Right atrium auricular region (tissue), 2 donors: Measurements from ENCODE around the gene SPART. TPM values are rescaled to one million over a fixed set of nuclear protein-coding genes. Genes with fewer than 3 reads are reported as not detected.
"Not testable (repeated sequence)": the region's sequence is repeated elsewhere in the genome, so short reads cannot be mapped to it uniquely, and the experiment has no call there.

ENCODE experiments used
- DNase-seq: peaks from one replicate; pipeline ENCODE4 v3.0.0-alpha.2; 2019; ENCODE audit warnings: low spot score
- H3K27ac ChIP-seq, 2 donors: fragments of 200-600 bp; sonication (generic); 1 replicate in 1 of 2; 2 replicates in 1 of 2; pipeline ENCODE4 v1.5.1; 2016 to 2019
- H3K27me3 ChIP-seq, 2 donors: fragments of 200-600 bp; sonication (generic); one replicate each; pipeline versions ENCODE4 v1.5.1 to v1.6.0; 2017 to 2019
- H3K36me3 ChIP-seq: fragments of 200-600 bp; sonication (generic); one replicate; pipeline ENCODE4 v1.5.1; 2016
- H3K4me1 ChIP-seq, 2 donors: fragments of 200-600 bp; sonication (generic); one replicate each; pipeline versions ENCODE4 v1.5.1 to v1.6.0; 2017 to 2019
- H3K4me3 ChIP-seq, 2 donors: fragments of 200-600 bp; sonication (generic); 1 replicate in 1 of 2; 2 replicates in 1 of 2; pipeline ENCODE4 v1.5.1; 2017 to 2019; ENCODE audit warnings: mild to moderate bottlenecking in 1 of 2, moderate library complexity in 1 of 2
- H3K9me3 ChIP-seq, 2 donors: fragments of 200-600 bp; sonication (generic); one replicate each; pipeline ENCODE4 v1.5.1; 2019
- total RNA-seq, 2 donors: library from RNA; depleted of rRNA; stranded (reverse); fragments of >200 nt; gene quantifications; one replicate each; pipeline ENCODE4 v1.1.0, GENCODE V29; 2016
- TF ChIP-seq, protein P1 (sequence below), 2 donors: fragments of 200-600 bp; sonication (generic); IDR thresholded peaks; one replicate each; pipeline ENCODE4 v1.5.1; 2019; ENCODE audit warnings: antibody characterized with exemption in 2 of 2

The SPART gene
- total RNA-seq, 2 donors from 2014 or later: 34.1 to 36.3 TPM

DNA sequence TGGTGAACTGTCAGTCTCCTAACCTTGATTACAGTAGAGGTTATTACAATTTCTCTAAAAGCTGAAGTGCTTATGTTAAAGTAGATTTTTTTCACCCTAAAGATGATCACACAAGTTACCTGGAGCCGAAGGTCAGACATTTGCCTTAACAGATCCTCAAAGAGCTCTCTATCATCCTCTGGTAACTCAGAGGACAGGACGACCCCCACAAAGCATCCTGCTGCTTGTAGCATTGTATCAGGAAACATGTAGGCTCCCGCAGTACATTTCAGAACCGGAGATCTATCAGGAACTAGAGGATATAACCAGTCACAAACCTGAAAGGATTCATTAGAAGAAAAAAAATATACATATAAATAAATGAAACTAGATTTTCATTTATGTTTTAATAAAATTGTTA lies 14.9 kb downstream of the SPART start:
- no peak for DNase-seq
- TF ChIP-seq, protein P1, sequence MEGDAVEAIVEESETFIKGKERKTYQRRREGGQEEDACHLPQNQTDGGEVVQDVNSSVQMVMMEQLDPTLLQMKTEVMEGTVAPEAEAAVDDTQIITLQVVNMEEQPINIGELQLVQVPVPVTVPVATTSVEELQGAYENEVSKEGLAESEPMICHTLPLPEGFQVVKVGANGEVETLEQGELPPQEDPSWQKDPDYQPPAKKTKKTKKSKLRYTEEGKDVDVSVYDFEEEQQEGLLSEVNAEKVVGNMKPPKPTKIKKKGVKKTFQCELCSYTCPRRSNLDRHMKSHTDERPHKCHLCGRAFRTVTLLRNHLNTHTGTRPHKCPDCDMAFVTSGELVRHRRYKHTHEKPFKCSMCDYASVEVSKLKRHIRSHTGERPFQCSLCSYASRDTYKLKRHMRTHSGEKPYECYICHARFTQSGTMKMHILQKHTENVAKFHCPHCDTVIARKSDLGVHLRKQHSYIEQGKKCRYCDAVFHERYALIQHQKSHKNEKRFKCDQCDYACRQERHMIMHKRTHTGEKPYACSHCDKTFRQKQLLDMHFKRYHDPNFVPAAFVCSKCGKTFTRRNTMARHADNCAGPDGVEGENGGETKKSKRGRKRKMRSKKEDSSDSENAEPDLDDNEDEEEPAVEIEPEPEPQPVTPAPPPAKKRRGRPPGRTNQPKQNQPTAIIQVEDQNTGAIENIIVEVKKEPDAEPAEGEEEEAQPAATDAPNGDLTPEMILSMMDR (IDR thresholded peaks at IDR 0.05): no peak
- H3K36me3 ChIP-seq: peaks cover 36% of the 10 kb centered on the region
- H3K27ac ChIP-seq: no peak overlapping the region
- H3K9me3 ChIP-seq: no peaks in the 10 kb centered on the region
- no peak overlapping the region for H3K4me3 ChIP-seq
- H3K27me3 ChIP-seq: no peaks in the 10 kb centered on the region
- peaks cover 0 to 18% of the 10 kb centered on the region in 2 donors for H3K4me1 ChIP-seq

DNA sequence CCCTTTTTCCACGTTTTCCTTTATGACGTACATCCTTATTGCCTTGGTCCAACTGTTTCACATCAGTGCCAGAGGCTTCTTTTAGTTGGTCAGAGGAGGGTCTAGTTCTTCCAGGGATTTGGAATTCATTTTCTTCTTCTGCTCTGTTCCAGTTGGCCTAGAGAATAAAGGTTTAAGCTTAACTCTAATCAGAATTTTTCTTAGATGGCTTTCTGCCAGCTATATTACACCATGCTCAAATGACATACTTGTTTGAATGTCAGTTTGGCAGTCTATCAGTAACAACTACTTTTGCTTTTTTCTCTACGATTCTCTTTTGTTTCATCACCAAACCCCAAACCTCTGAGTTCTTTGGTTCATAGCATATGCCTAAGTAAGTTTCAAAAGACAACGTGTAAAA lies 16.8 kb downstream of the SPART start:
- no peak for DNase-seq
- Histone ChIP-seq H3K4me1 (peaks cover 0 to 18% of the 10 kb centered on the region in 2 donors), H3K9me3 (no peaks in the 10 kb centered on the region)

DNA sequence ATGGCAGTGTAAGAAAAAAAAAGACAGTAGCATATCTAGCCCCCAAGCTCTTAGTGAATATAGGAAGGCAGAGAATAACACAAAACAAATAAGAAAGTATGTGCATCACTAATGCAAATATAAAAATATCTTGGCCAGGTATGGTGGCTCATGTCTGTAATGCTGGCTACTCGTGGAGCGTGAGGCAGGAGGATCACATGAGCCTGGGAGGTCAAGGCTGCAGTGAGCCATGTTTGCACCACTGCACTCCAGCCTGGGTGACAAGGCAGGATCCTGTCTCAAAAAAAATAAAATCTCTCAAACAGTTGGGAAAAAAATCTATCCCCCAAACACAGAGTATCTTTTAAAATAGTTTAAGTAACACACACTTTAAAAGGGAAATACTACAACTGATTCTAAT lies 17.4 kb downstream of the SPART start:
- no peak for DNase-seq
- peaks cover 0 to 14% of the 10 kb centered on the region in 2 donors for H3K4me1 ChIP-seq
- peaks cover 60% of the 10 kb centered on the region for H3K36me3 ChIP-seq
- H3K9me3 ChIP-seq: no peaks in the 10 kb centered on the region
- no peak overlapping the region for H3K27ac ChIP-seq
- H3K27me3 ChIP-seq: no peaks in the 10 kb centered on the region
- TF ChIP-seq, protein P1 (IDR thresholded peaks at IDR 0.05): no peak
- H3K4me3 ChIP-seq: no peak overlapping the region

More for the DNA sequence above, 16.8 kb downstream of the SPART start:
- no peak overlapping the region for H3K27ac ChIP-seq
- H3K27me3 ChIP-seq: no peaks in the 10 kb centered on the region
- peaks cover 55% of the 10 kb centered on the region for H3K36me3 ChIP-seq
- H3K4me3 ChIP-seq: no peak overlapping the region
- TF ChIP-seq, protein P1 (IDR thresholded peaks at IDR 0.05): no peak

DNA sequence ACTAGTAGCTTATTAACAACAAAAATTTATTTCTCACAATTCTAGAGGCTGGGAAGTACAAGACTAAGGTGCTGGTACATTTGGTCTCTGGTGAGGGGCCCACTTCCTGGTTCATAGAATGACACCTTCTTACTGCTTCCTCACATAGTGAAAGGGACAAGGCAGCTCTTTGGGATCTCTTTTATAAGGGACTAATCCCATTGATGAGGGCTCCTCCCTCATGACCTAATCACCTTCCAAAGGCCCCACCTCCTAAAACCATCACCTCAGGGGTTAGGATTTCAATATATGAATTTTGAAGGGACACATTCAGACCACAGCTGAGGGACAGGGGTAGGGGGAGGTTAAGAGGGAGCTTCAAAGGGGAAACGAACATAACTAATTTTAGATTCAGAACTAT lies 20.3 kb downstream of the SPART start:
- Histone ChIP-seq H3K27ac (no peak overlapping the region), H3K9me3 (no peaks in the 10 kb centered on the region), H3K36me3 (peaks cover 73% of the 10 kb centered on the region), H3K27me3 (no peaks in the 10 kb centered on the region), H3K4me3 (no peak overlapping the region), H3K4me1 (no peaks in the 10 kb centered on the region)
- no peak for DNase-seq
- TF ChIP-seq, protein P1 (IDR thresholded peaks at IDR 0.05): no peak

DNA sequence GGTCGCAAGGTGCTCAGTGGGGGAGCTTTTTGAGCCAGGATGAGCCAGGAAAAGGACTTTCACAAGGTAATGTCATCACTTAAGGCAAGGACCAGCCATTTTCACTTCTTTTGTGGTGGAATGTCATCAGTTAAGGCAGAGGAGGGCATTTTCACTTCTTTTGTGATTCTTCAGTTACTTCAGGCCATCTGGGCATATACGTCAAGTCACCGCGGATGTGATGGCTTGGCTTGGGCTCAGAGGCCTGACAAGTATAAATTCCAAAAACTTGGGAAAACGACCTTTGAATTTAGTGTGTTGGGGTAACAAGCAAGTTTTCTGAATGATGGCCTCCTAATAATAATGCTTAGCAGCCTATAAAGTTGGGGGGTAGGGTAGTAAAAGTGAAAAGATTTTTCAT lies 21.3 kb downstream of the SPART start:
- not testable (repeated sequence) for H3K4me1 ChIP-seq, H3K27me3 ChIP-seq, H3K4me3 ChIP-seq, H3K27ac ChIP-seq, H3K9me3 ChIP-seq, DNase-seq
- peaks cover 70% of the 10 kb centered on the region for H3K36me3 ChIP-seq

DNA sequence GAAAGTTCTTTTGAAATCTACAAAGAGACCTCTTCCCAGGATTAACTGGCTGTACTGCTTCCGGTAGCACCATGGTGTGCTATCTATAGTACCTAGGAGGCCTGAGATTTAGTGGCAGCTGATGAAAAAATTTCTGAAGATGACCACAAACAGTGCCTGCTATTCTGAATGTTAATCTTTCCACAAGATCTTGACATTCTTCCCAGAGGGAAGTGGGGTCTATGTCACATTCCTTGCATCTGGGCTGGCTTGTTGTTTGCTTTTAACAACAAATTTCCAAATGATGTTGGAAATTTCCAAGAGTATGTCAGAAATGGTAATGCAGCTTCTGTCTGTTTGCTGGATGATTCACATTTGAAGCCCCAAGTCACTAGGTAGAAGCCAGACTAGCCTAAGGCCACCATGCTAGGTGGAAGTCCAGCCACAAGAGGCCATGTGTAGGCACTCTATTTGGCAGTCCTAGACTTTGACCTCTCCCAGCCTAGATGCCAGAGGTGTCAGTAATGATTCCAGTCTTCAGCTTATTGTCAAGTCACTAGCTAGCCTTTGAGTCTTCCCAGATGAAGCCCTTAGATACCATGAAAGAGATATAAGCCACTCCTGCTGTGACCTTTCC lies 22.1 kb downstream of the SPART start:
- TF ChIP-seq, protein P1 (IDR thresholded peaks at IDR 0.05): no peak
- no peak overlapping the region for H3K27ac ChIP-seq
- no peak for DNase-seq
- H3K9me3 ChIP-seq: no peaks in the 10 kb centered on the region
- peaks cover 68% of the 10 kb centered on the region for H3K36me3 ChIP-seq
- no peaks in the 10 kb centered on the region for H3K4me1 ChIP-seq
- H3K4me3 ChIP-seq: no peak overlapping the region
- H3K27me3 ChIP-seq: no peaks in the 10 kb centered on the region
